Astrocyte (in vitro differentiated cells and primary cell): ENCODE data around the gene CRELD2. TPM values are rescaled to one million over a fixed set of nuclear protein-coding genes. Genes with fewer than 3 reads are reported as not detected.
A peak's percentile ranks its signal among the peaks of the same experiment; 100 is the strongest.

Experiments
- DNase-seq: peaks from one replicate; pipeline ENCODE4 v3.0.0-alpha.2; 2010; ENCODE audit warnings: low read depth
- FAIRE-seq: peaks from 2 replicates; lab custom pipeline; 2011; peaks lifted over from hg19 to GRCh38; lab: Jason Lieb, UNC
- H2AFZ ChIP-seq: 2 replicates; pipeline ENCODE4 v1.6.0; 2012; ENCODE audit warnings: low read depth, low read length, inconsistent platforms
- H3K27ac ChIP-seq: 2 replicates; pipeline ENCODE4 v1.5.1; 2011; ENCODE audit warnings: low read depth, low read length, inconsistent platforms
- H3K27me3 ChIP-seq: 2 replicates; pipeline ENCODE4 v1.6.0; 2011; ENCODE audit warnings: low read length, inconsistent platforms; ENCODE audit not compliant: insufficient read depth
- H3K36me3 ChIP-seq: 2 replicates; pipeline ENCODE4 v1.5.1; 2011; ENCODE audit warnings: low read length, inconsistent platforms; ENCODE audit not compliant: insufficient read depth
- H3K4me1 ChIP-seq: 2 replicates; pipeline ENCODE4 v1.5.1; 2011; ENCODE audit warnings: low read length, inconsistent platforms; ENCODE audit not compliant: insufficient read depth
- H3K4me2 ChIP-seq: 2 replicates; pipeline ENCODE4 v1.6.0; 2012; ENCODE audit warnings: low read length, inconsistent platforms
- H3K4me3 ChIP-seq: 2 replicates; pipeline ENCODE4 v1.5.1; 2011; ENCODE audit warnings: low read depth, mild to moderate bottlenecking, low read length, inconsistent platforms; ENCODE audit not compliant: insufficient read depth
- H3K79me2 ChIP-seq: 2 replicates; pipeline ENCODE4 v1.6.0; 2012; ENCODE audit warnings: mild to moderate bottlenecking, low read length, inconsistent platforms; ENCODE audit not compliant: insufficient read depth
- H3K9ac ChIP-seq: 2 replicates; pipeline ENCODE4 v1.6.0; 2012; ENCODE audit warnings: mild to moderate bottlenecking, low read length, inconsistent platforms
- H3K9me3 ChIP-seq: 2 replicates; pipeline ENCODE4 v1.5.1; 2012; ENCODE audit warnings: low read depth, mild to moderate bottlenecking, low read length, inconsistent platforms; ENCODE audit not compliant: insufficient read depth
- H4K20me1 ChIP-seq: 2 replicates; pipeline ENCODE4 v1.6.0; 2012; ENCODE audit warnings: low read length, inconsistent platforms; ENCODE audit not compliant: insufficient read depth
- H3K27ac Mint-ChIP-seq: one replicate; pipeline ENCODE4 v1.8.0; 2021; ENCODE audit warnings: mild to moderate bottlenecking, mixed read lengths; ENCODE audit not compliant: unreplicated experiment
- H3K27me3 Mint-ChIP-seq: one replicate; pipeline ENCODE4 v1.8.0; 2021; ENCODE audit warnings: low read depth, mixed read lengths; ENCODE audit not compliant: unreplicated experiment
- H3K36me3 Mint-ChIP-seq: one replicate; pipeline ENCODE4 v1.8.0; 2021; ENCODE audit warnings: low read depth, mixed read lengths; ENCODE audit not compliant: unreplicated experiment
- H3K4me1 Mint-ChIP-seq: one replicate; pipeline ENCODE4 v1.8.0; 2021; ENCODE audit warnings: low read depth, mixed read lengths; ENCODE audit not compliant: unreplicated experiment
- H3K4me3 Mint-ChIP-seq: one replicate; pipeline ENCODE4 v1.8.0; 2021; ENCODE audit warnings: mild to moderate bottlenecking, moderate library complexity, mixed read lengths; ENCODE audit not compliant: unreplicated experiment
- H3K9me3 Mint-ChIP-seq: one replicate; pipeline ENCODE4 v1.8.0; 2021; ENCODE audit warnings: mild to moderate bottlenecking, mixed read lengths; ENCODE audit not compliant: unreplicated experiment
- EZH2 ChIP-seq: IDR thresholded peaks from 2 replicates; pipeline ENCODE4 v1.6.1; 2012; ENCODE audit warnings: mild to moderate bottlenecking, low read length, inconsistent platforms; ENCODE audit not compliant: insufficient read depth
- total RNA-seq: library from RNA; stranded (reverse); gene quantifications from 2 replicates; pipeline ENCODE4 v1.2.1, GENCODE V29; 2021
- TF ChIP-seq, protein P1 (sequence below): IDR thresholded peaks from 2 replicates; pipeline ENCODE4 v1.5.1; 2011; ENCODE audit warnings: low read depth, mild to moderate bottlenecking, inconsistent platforms, low read length, moderate library complexity; ENCODE audit not compliant: insufficient read depth

Gene CRELD2
- total RNA-seq, 1 donor from 2014 or later = 49.6 TPM

- Histone ChIP-seq H3K79me2 (peaks cover 93% of the 10 kb centered on the region), H2AFZ (no peak overlapping the region), H3K4me1 (peaks cover 16% of the 10 kb centered on the region), H3K9me3 (no peaks in the 10 kb centered on the region), H3K4me2 (peak overlapping the region; percentile 65), H4K20me1 (peaks cover 78% of the 10 kb centered on the region), H3K36me3 (no peaks in the 10 kb centered on the region), H3K4me3 (no peak overlapping the region), H3K9ac (no peak overlapping the region), H3K27ac (no peak overlapping the region), H3K27me3 (no peaks in the 10 kb centered on the region)
- no peak for FAIRE-seq
- Mint-ChIP-seq H3K9me3 (no peaks in the 10 kb centered on the region), H3K27me3 (no peaks in the 10 kb centered on the region), H3K4me3 (no peak overlapping the region), H3K4me1 (peaks cover 18% of the 10 kb centered on the region), H3K27ac (peak overlapping the region; percentile 58), H3K36me3 (peaks cover 32% of the 10 kb centered on the region)
- no peak for DNase-seq
- TF ChIP-seq, protein P1, sequence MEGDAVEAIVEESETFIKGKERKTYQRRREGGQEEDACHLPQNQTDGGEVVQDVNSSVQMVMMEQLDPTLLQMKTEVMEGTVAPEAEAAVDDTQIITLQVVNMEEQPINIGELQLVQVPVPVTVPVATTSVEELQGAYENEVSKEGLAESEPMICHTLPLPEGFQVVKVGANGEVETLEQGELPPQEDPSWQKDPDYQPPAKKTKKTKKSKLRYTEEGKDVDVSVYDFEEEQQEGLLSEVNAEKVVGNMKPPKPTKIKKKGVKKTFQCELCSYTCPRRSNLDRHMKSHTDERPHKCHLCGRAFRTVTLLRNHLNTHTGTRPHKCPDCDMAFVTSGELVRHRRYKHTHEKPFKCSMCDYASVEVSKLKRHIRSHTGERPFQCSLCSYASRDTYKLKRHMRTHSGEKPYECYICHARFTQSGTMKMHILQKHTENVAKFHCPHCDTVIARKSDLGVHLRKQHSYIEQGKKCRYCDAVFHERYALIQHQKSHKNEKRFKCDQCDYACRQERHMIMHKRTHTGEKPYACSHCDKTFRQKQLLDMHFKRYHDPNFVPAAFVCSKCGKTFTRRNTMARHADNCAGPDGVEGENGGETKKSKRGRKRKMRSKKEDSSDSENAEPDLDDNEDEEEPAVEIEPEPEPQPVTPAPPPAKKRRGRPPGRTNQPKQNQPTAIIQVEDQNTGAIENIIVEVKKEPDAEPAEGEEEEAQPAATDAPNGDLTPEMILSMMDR = no peak
- no peak for TF ChIP-seq EZH2
Observed at GRCh38 chr22:49879871-49880270, 38.6 kb upstream of the CRELD2 start.

GRCh38 chr22:49880281-49880680, 38.2 kb upstream of the CRELD2 start:
- H3K27ac Mint-ChIP-seq = peak overlapping the region; percentile 58
- DNase-seq = no peak
- Histone ChIP-seq H3K4me1 (peaks cover 16% of the 10 kb centered on the region), H3K9ac (no peak overlapping the region), H3K9me3 (no peaks in the 10 kb centered on the region), H3K4me2 (peak overlapping the region; percentile 65), H2AFZ (no peak overlapping the region), H3K27ac (no peak overlapping the region), H3K79me2 (peaks cover 93% of the 10 kb centered on the region), H3K36me3 (no peaks in the 10 kb centered on the region), H4K20me1 (peaks cover 78% of the 10 kb centered on the region), H3K4me3 (no peak overlapping the region), H3K27me3 (no peaks in the 10 kb centered on the region)
- peaks cover 18% of the 10 kb centered on the region for H3K4me1 Mint-ChIP-seq
- FAIRE-seq = no peak
- no peak for TF ChIP-seq EZH2
- TF ChIP-seq, protein P1 = no peak
- H3K9me3 Mint-ChIP-seq = no peaks in the 10 kb centered on the region
- no peaks in the 10 kb centered on the region for H3K27me3 Mint-ChIP-seq
- peak overlapping the region; percentile 64 for H3K4me3 Mint-ChIP-seq
- H3K36me3 Mint-ChIP-seq = peaks cover 32% of the 10 kb centered on the region

DNA sequence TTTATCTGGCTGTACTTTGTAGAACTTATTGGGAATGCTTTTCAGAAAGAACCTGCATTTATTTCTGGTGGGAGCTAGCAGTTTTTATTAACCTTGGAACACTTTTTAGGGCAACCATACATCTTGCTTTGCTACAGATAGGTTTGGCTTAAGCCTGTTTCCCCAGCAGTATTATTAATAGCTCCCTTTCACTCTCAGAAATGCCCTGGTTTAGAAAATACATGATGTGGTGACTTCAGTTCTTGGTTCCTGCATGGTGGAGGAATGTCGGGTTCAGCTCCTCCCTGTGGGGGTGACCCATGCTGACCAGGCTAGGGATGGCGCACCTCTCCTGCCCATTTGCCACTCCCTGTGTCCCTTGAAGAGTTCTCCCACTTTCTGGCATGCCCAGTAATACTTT, 36.6 kb upstream of the CRELD2 start:
- Histone ChIP-seq H3K27ac (no peak overlapping the region), H3K36me3 (peaks cover 3% of the 10 kb centered on the region), H3K4me3 (no peak overlapping the region), H3K9ac (no peak overlapping the region), H3K9me3 (no peaks in the 10 kb centered on the region), H2AFZ (no peak overlapping the region), H3K4me1 (peaks cover 16% of the 10 kb centered on the region), H3K27me3 (no peaks in the 10 kb centered on the region), H4K20me1 (peaks cover 81% of the 10 kb centered on the region), H3K4me2 (peak overlapping the region; percentile 57), H3K79me2 (peaks cover 93% of the 10 kb centered on the region)
- Mint-ChIP-seq H3K4me1 (peaks cover 18% of the 10 kb centered on the region), H3K9me3 (no peaks in the 10 kb centered on the region), H3K27me3 (no peaks in the 10 kb centered on the region), H3K4me3 (no peak overlapping the region), H3K27ac (no peak overlapping the region), H3K36me3 (peaks cover 39% of the 10 kb centered on the region)
- DNase-seq (no peak), FAIRE-seq (no peak)
- TF ChIP-seq, protein P1 = no peak
- no peak for TF ChIP-seq EZH2
